Fibroblast of the conjunctiva (primary cell): ENCODE data around the gene STUM.
"Not testable (repeated sequence)": the region's sequence is repeated elsewhere in the genome, so short reads cannot be mapped to it uniquely, and the experiment has no call there.

ENCODE experiments used
- DNase-seq: peaks from one replicate; pipeline ENCODE4 v3.0.0-alpha.2; 2010; ENCODE audit warnings: low read depth

Gene STUM

GRCh38 chr1:226581650-226582330 is 33.2 kb downstream of the STUM start:
- DNase-seq, result no peak

- DNase-seq, result no peak
These were observed 34.4 kb downstream of the STUM start for GRCh38 chr1:226582966-226583365.

DNA sequence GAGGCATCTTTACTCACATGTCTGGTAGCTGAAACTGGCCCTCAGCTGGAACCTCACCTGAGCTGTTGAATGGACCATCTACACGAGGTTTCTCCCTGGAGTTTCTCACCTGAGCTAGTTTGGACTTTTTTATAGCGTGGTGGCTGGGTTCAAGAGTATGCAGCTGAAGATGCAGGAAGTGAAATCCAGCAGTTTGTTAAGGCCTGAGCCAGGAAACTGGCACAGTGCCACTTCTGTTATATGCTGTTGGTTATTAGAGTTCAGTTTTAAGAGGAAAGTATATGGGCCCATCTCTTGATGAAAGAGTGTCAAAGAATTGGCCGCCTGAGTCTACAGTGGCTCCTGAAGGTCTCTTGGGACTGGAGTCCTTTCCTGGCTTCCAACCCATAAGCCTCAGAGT is 35.6 kb downstream of the STUM start:
- no peak for DNase-seq

GRCh38 chr1:226586116-226586515 is 37.6 kb downstream of the STUM start:
- no peak for DNase-seq

GRCh38 chr1:226586650-226587422 is 38.3 kb downstream of the STUM start:
- no peak for DNase-seq

DNA sequence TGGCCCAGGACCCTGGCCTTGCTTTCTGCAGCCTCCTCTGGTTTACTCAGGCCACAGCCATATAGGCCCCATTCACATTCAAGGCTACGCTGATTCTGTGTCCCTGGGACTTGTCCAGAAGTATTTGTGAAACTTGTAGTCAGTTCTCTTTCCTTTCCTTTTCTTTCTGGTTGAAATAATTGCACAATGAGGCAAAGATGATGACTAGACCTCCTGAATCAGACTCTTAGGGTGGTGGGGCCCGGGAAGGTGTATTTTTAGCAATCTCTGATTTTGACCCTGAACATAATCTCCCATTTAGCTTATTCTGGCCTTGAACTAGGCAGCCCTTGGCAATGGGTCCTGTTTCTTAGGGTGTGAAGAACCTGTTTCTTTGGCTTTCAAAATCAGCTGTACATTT is 39.9 kb downstream of the STUM start:
- DNase-seq, result no peak

DNA sequence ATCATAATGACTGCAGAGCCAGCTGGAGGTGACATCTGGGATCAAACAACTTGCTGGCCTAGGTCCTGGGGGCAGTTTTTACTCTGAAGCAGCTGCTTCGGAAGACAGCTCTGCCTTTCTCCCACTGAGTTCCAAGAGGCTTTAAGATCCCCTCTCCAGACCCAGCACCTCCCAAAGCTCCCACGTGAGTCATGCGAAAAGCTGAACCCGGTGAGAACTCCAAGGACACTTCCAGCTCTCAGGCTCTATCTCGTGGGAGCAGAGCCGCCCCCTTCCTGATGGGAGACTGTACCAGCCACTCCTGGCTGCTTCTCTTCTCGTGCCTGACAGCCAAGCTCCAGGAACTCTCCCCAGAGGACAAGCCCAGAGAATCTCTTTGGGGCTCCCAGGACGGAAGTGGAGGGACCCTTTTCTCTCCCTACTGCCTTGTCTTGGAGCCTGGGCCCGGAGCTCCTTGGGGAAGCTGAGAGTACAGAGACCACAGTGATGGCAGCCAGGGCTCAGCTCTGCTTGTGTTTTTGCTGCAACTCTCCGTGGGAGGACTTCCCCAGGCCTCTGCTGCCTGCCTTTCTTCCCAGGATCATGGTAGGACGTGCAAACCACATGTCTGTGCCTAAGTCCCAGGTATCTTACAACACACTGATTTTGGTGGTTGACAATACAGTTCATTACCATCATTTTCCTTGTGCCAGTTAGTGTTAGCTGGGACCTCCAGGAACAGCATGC is 40.6 kb downstream of the STUM start:
- DNase-seq, result no peak

DNA sequence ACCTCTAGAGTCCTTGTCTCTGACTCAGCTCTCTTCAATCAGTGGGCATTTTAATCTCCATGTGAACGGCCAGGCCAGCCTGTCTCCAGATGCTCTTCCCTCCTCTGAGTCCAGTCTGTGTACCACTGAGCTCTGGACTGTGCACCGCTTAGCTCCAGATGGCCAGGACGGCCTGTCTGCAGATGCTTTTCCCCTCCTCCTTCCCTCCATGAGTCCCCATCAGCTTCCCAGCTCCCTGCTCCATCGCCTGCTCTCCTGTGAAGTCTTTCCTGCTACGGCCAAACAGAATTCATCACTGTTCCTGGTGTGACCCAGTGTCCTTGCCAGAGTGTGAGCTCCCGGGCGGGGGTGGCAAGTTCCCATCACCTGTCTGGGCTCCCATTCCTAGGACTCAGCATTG is 42.0 kb downstream of the STUM start:
- no peak for DNase-seq

DNA sequence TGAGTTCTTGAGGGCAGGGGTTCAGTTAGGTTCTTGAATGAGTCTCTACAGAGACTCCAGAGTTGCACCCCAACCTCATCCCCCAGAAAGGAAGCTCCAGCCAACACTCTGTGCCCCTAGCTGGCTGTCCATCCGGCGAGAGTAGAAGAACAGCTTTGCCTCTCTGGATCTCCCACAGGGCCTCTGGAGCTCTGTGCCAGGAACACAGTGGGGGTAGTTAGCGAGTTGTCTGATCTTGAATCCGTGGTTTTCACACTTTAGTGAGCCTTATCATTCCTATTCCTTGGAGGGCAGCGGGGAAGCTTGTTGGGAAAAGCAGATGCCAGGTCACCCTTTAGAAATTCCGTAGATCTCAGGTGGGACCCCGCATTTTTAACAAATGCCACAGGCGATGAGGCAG is 45.0 kb downstream of the STUM start:
- DNase-seq, result no peak

DNA sequence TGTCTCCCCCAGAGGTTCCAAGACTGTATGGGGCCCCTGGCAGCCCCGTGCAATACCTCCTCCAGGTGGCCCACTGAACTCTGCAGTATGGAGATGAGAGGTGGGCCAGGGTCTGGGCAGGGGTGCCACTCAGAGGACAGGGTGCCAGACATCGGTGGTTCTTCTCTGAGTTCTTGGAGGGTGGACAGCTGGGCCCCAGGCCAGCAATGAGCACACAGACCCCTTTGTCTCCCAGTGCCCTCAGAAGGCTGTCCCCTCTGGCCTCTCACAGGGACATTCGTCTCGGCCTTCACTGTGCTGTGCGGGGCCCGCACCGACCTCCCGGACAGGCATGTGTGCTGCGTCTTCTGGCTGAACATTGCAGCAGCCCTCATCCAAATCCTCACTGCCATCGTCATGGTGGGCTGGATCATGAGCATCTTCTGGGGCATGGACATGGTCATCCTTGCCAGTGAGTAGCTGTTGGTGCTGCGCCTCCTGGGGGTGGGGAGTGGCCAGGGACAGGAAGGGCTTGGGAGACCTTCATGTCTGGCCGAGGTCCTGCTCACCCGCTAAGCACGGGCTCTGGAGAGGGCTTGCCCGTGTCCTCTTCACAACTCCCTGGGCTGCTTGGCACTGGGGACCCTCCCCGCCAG is 48.1 kb downstream of the STUM start:
- no peak for DNase-seq

DNA sequence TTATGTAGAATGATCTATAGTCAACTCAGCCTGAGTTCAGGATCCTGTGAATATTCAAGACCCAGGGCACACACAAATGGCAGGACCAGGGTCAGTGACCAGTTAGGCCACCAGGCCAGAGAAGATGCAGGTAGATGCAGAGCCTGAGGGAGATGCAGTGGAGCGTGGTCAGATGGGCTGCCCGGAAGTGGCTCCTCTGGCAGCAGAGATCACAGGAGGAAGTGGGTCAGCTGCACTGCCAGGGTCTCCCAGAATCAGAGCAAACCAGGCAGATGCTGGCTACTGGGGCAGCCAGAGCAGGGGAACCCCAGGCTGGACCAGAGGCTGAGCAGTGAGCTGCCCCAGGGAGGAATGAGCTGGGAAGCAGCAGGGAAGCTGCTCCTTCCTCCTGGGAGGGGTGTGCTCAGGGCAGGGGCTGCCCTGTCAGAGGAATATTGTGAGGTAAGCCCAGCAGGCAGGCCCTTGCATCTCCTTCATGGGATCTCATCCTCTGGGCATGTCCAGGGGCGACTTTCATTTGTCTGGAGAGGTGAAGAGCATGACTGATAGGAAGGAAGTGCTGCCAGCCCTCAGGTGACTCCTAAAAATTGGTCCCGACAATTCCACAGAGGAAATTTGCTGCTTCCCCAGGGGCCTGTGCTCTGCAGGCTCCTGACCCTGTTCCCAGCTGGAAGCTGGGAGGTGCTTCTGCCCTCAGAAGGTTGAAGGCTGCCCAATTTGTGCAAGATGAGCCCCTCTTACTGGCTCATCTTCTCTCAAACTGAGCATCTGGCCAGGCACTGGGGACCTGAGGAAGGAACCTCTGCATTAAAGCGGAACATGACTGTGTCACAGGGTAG is 49.3 kb downstream of the STUM start:
- DNase-seq, result no peak

DNA sequence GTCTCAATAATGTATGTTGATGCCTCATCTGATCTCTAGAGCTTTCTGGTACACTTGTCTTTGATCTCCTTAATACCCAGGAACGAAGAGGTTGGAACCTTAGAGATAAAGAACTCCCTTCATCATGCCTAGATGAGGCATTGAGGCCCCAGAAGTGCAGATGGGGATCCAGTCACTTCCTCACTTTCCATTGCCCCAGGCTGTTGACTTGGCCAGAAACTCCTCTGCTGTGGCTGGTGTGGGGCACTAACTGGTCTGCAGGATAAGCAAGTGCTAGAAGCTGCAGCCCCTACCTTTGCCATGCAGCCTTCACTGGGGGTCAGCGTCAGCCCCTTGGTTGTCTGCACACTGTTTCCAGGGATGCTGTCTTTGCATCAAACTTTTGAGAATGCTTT is 49.9 kb downstream of the STUM start:
- DNase-seq, result no peak

GRCh38 chr1:226598955-226599354 is 50.4 kb downstream of the STUM start:
- not testable (repeated sequence) for DNase-seq

GRCh38 chr1:226599636-226600238 is 51.2 kb downstream of the STUM start:
- no peak for DNase-seq

DNA sequence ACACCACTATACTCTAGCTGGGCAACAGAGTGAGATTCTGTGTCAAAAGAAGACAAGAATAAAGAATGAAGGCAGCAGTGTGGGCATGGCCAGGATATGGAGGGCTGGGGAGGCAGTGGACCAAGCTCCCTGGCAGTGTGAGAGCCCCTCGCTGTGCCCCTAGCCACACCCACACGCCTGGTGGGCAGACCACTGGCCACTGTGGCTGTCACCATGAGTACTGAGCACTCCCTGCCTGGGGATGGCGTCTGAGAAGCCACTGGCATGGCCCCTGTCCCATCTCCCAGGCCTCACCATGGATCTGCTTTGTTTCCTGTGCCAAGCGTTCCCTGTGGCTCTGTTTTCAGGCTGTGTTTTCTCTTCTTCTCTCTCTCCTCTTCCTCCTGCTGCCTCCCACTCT is 51.7 kb downstream of the STUM start:
- DNase-seq, result no peak

GRCh38 chr1:226601456-226601855 is 52.9 kb downstream of the STUM start:
- DNase-seq, result no peak

GRCh38 chr1:226602186-226603021 is 53.8 kb downstream of the STUM start:
- peak; percentile 89 for DNase-seq

GRCh38 chr1:226603022-226603857 is 54.7 kb downstream of the STUM start:
- peak; percentile 70 for DNase-seq

GRCh38 chr1:226603858-226604559 is 55.4 kb downstream of the STUM start:
- no peak for DNase-seq
